ENCODE data around the gene OR5L2. TPM values are rescaled to one million over a fixed set of nuclear protein-coding genes. Genes with fewer than 3 reads are reported as not detected.

The OR5L2 gene
- total RNA-seq, 1 experiment from 2014 or later = not detected

DNA sequence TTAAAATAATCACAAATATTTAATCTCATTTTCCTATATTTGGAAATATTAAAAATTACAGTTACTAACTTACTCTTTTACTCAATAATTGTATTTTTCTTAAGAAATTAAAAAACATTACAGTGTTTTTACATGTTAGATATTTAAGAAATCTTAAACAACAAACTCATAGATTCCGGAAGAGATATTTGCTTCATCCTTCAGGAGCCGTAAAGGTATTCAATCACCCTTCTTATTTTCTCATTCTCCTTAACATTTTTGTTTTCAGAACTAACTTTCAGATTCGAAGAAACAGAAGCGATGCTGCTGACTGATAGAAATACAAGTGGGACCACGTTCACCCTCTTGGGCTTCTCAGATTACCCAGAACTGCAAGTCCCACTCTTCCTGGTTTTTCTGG is 7.7 kb upstream of the OR5L2 start, which contains the start of gene OR5D18:
Gene OR5D18 (plus strand): TSS at position 301 of the 400 bp plus-strand sequence. CDS start 0 bp downstream, at position 301.
- no peak within 1 kb of the TSS for H3K18ac ChIP-seq (ENCODE audit: insufficient read length, low read depth, low read length)
- H3K14ac ChIP-seq (ENCODE audit: insufficient read depth, low read length) = no peak within 1 kb of the TSS
- H3K23ac ChIP-seq (ENCODE audit: insufficient read length, low read depth, low read length) = no peak within 1 kb of the TSS
- H3T11ph ChIP-seq (ENCODE audit: low read length) = no peak within 1 kb of the TSS
- Mint-ChIP-seq H3K4me3 (no peak within 1 kb of the TSS), H3K27ac (no peak within 1 kb of the TSS), H3K36me3 (ENCODE audit: insufficient read depth in 1 of 3, low read depth in 3 of 3) (peaks cover 4 to 28% (median 8%) of the 10 kb centered on the region in 3 experiments), H3K27me3 (ENCODE audit: low read depth) (no peaks in the 10 kb centered on the region; the same call in none of the 2 replicates), H3K9me3 (peaks cover 80 to 85% of the 10 kb centered on the region in 2 experiments), H3K4me1 (no peaks in the 10 kb centered on the region)
- no peaks in the 10 kb centered on the region for H3K79me1 ChIP-seq (ENCODE audit: insufficient read depth, low read depth, low read length, poor library complexity, severe bottlenecking)
- no peaks in the 10 kb centered on the region for H3K79me2 ChIP-seq (ENCODE audit: insufficient read depth, low read length)
- H3K27ac ChIP-seq (ENCODE audit: insufficient read length, low read depth, low read length) = no peak within 1 kb of the TSS
- H3K56ac ChIP-seq (ENCODE audit: insufficient read length, low read depth, low read length) = no peak within 1 kb of the TSS
- H4K8ac ChIP-seq (replicated peaks; ENCODE audit: insufficient read length, low read depth, low read length) = no peak within 1 kb of the TSS
- H2BK20ac ChIP-seq (ENCODE audit: low read depth, low read length, poor library complexity, severe bottlenecking) = no peak within 1 kb of the TSS
- H3K4ac ChIP-seq (ENCODE audit: low read depth, low read length) = no peak within 1 kb of the TSS
- peaks cover 62% of the 10 kb centered on the region for H3K9me3 ChIP-seq (ENCODE audit: control insufficient read depth, low read depth, low read length)
- H3K9ac ChIP-seq (ENCODE audit: extremely low read depth, insufficient read length, low read length) = no peak within 1 kb of the TSS
- H3K27me3 ChIP-seq (ENCODE audit: insufficient read depth, low read length) = no peaks in the 10 kb centered on the region
- no peak within 1 kb of the TSS for H2BK120ac ChIP-seq (ENCODE audit: low read depth, low read length, poor library complexity, severe bottlenecking)
- H2AFZ ChIP-seq (ENCODE audit: low read length) = no peak within 1 kb of the TSS
- no peak for TF ChIP-seq CTCF (conservative IDR thresholded peaks at IDR 0.05)
- no peaks in the 10 kb centered on the region for H3K23me2 ChIP-seq (ENCODE audit: insufficient read length, low read depth, low read length, poor library complexity, severe bottlenecking)
- DNase-seq = no peak
- H4K20me1 ChIP-seq (ENCODE audit: control insufficient read depth, insufficient read depth, insufficient read length) = no peaks in the 10 kb centered on the region
- H2BK15ac ChIP-seq (ENCODE audit: low read depth, low read length) = no peak within 1 kb of the TSS
- no peak within 1 kb of the TSS for H2BK12ac ChIP-seq (ENCODE audit: insufficient read length, low read depth, low read length)
- no peak within 1 kb of the TSS for H2AK5ac ChIP-seq (ENCODE audit: insufficient read length, low read length)
- no peak within 1 kb of the TSS for H4K5ac ChIP-seq (ENCODE audit: insufficient read length, low read depth, low read length)
- no peak within 1 kb of the TSS for H3K4me2 ChIP-seq (ENCODE audit: insufficient read depth, insufficient read length, low read length)
- no CpG with 5 or more reads among the region's 5 CpGs for WGBS (ENCODE audit: extremely low coverage, insufficient read length, low lambda C conversion rate)
- H2BK5ac ChIP-seq (ENCODE audit: insufficient read length, low read length) = no peak within 1 kb of the TSS
- no peak within 1 kb of the TSS for H4K91ac ChIP-seq (ENCODE audit: insufficient read length, low read depth, low read length)
- H3K4me1 ChIP-seq (ENCODE audit: insufficient read depth, low read length) = no peaks in the 10 kb centered on the region

Measured in H9 (cell line).